Measurements from ENCODE around the gene ANKRD22.

ANKRD22 gene

GRCh38 chr10:88793712-88794299, 57.8 kb downstream of the ANKRD22 start:
- TF ChIP-seq CTCF (IDR thresholded peaks at IDR 0.05; ENCODE audit: unreplicated experiment in 3 of 3) = no peak
- Mint-ChIP-seq H3K4me1 (no peaks in the 10 kb centered on the region), H3K27me3 (ENCODE audit: low read depth) (peaks cover 7% of the 10 kb centered on the region), H3K4me3 (no peak overlapping the region), H3K9me3 (no peaks in the 10 kb centered on the region), H3K27ac (no peak overlapping the region), H3K36me3 (ENCODE audit: low read depth) (no peaks in the 10 kb centered on the region)

- no peak overlapping the region for H3K27ac Mint-ChIP-seq
- H3K36me3 Mint-ChIP-seq (ENCODE audit: low read depth) = no peaks in the 10 kb centered on the region
- no peak overlapping the region for H3K4me3 Mint-ChIP-seq
- H3K9me3 Mint-ChIP-seq = no peaks in the 10 kb centered on the region
- TF ChIP-seq CTCF (IDR thresholded peaks at IDR 0.05; ENCODE audit: unreplicated experiment in 3 of 3) = no peak
- no peaks in the 10 kb centered on the region for H3K4me1 Mint-ChIP-seq
- peaks cover 4% of the 10 kb centered on the region for H3K27me3 Mint-ChIP-seq (ENCODE audit: low read depth)
Measured at GRCh38 chr10:88792661-88793060, 59.0 kb downstream of the ANKRD22 start.

GRCh38 chr10:88791924-88792323, 59.7 kb downstream of the ANKRD22 start:
- H3K27me3 Mint-ChIP-seq (ENCODE audit: low read depth) = peaks cover 4% of the 10 kb centered on the region

GRCh38 chr10:88788924-88789323, 62.7 kb downstream of the ANKRD22 start:
- H3K36me3 Mint-ChIP-seq (ENCODE audit: low read depth) = no peaks in the 10 kb centered on the region
- H3K4me1 Mint-ChIP-seq = no peaks in the 10 kb centered on the region
- H3K27ac Mint-ChIP-seq = no peak overlapping the region
- H3K27me3 Mint-ChIP-seq (ENCODE audit: low read depth) = peaks cover 4% of the 10 kb centered on the region
- H3K9me3 Mint-ChIP-seq = no peaks in the 10 kb centered on the region
- no peak for TF ChIP-seq CTCF (IDR thresholded peaks at IDR 0.05; ENCODE audit: unreplicated experiment in 3 of 3)
- H3K4me3 Mint-ChIP-seq = no peak overlapping the region

More at GRCh38 chr10:88791924-88792323, 59.7 kb downstream of the ANKRD22 start:
- no peak overlapping the region for H3K27ac Mint-ChIP-seq
- no peaks in the 10 kb centered on the region for H3K9me3 Mint-ChIP-seq
- TF ChIP-seq CTCF (IDR thresholded peaks at IDR 0.05; ENCODE audit: unreplicated experiment in 3 of 3) = peak; percentile 43 to 56 (median 48)
- no peaks in the 10 kb centered on the region for H3K4me1 Mint-ChIP-seq
- no peak overlapping the region for H3K4me3 Mint-ChIP-seq
- no peaks in the 10 kb centered on the region for H3K36me3 Mint-ChIP-seq (ENCODE audit: low read depth)

- H3K4me1 Mint-ChIP-seq = no peaks in the 10 kb centered on the region
- H3K27ac Mint-ChIP-seq = no peak overlapping the region
- H3K27me3 Mint-ChIP-seq (ENCODE audit: low read depth) = no peaks in the 10 kb centered on the region
- no peak for TF ChIP-seq CTCF (IDR thresholded peaks at IDR 0.05; ENCODE audit: unreplicated experiment in 3 of 3)
- H3K9me3 Mint-ChIP-seq = no peaks in the 10 kb centered on the region
- no peaks in the 10 kb centered on the region for H3K36me3 Mint-ChIP-seq (ENCODE audit: low read depth)
- H3K4me3 Mint-ChIP-seq = no peak overlapping the region
Measured at GRCh38 chr10:88787463-88787862, 64.2 kb downstream of the ANKRD22 start.

- no peak overlapping the region for H3K27ac Mint-ChIP-seq
- H3K4me3 Mint-ChIP-seq = no peak overlapping the region
- H3K9me3 Mint-ChIP-seq = no peaks in the 10 kb centered on the region
- no peak for TF ChIP-seq CTCF (IDR thresholded peaks at IDR 0.05; ENCODE audit: unreplicated experiment in 3 of 3)
- H3K36me3 Mint-ChIP-seq (ENCODE audit: low read depth) = no peaks in the 10 kb centered on the region
- H3K27me3 Mint-ChIP-seq (ENCODE audit: low read depth) = no peaks in the 10 kb centered on the region
- no peaks in the 10 kb centered on the region for H3K4me1 Mint-ChIP-seq
Measured at GRCh38 chr10:88786032-88786770, 65.4 kb downstream of the ANKRD22 start.
